GM04503 (cell line): ENCODE measurements around the gene MCOLN2.
"Not testable (repeated sequence)": the region's sequence is repeated elsewhere in the genome, so short reads cannot be mapped to it uniquely, and the experiment has no call there.

Experiments used
- DNase-seq: peaks from one replicate; pipeline ENCODE4 v3.0.0-alpha.2; 2012; ENCODE audit warnings: low read depth

The MCOLN2 gene

GRCh38 chr1:84996846-84997666 is at the start of gene MCOLN2:
MCOLN2 (minus strand) TSS chr1:84997113; CDS start chr1:84996872, 241 bp downstream.
- DNase-seq: no peak

- DNase-seq: no peak
These were observed 45.5 kb upstream of the MCOLN2 start for GRCh38 chr1:85042413-85042812.

GRCh38 chr1:85041793-85042192 is 44.9 kb upstream of the MCOLN2 start:
- no peak for DNase-seq

- DNase-seq: no peak
These were observed 36.3 kb upstream of the MCOLN2 start for GRCh38 chr1:85033221-85033620.

GRCh38 chr1:85030536-85030935 is 33.6 kb upstream of the MCOLN2 start:
- DNase-seq: no peak

- DNase-seq: no peak
These were observed 31.2 kb upstream of the MCOLN2 start for GRCh38 chr1:85028151-85028550.

- DNase-seq: no peak
These were observed 30.5 kb upstream of the MCOLN2 start for GRCh38 chr1:85027242-85027983.

GRCh38 chr1:85025940-85026339 is 29.0 kb upstream of the MCOLN2 start:
- no peak for DNase-seq

GRCh38 chr1:85024736-85025135 is 27.8 kb upstream of the MCOLN2 start:
- no peak for DNase-seq

GRCh38 chr1:85022700-85023099 is 25.8 kb upstream of the MCOLN2 start:
- no peak for DNase-seq

GRCh38 chr1:85019994-85020393 is 23.1 kb upstream of the MCOLN2 start:
- peak; percentile 78 for DNase-seq

- DNase-seq: no peak
These were observed 18.9 kb upstream of the MCOLN2 start for GRCh38 chr1:85015826-85016225.

GRCh38 chr1:85005641-85006040 is 8.7 kb upstream of the MCOLN2 start:
- not testable (repeated sequence) for DNase-seq

GRCh38 chr1:85001742-85002141 is 4.8 kb upstream of the MCOLN2 start:
- no peak for DNase-seq

GRCh38 chr1:84998642-84999280 is 1.8 kb upstream of the MCOLN2 start:
- DNase-seq: no peak

- DNase-seq: no peak
These were observed 1.0 kb upstream of the MCOLN2 start for GRCh38 chr1:84997667-84998600.

GRCh38 chr1:84995484-84996334 is 1.2 kb downstream of the MCOLN2 start:
- DNase-seq: no peak

- no peak for DNase-seq
These were observed 5.6 kb downstream of the MCOLN2 start for GRCh38 chr1:84991097-84991920.

GRCh38 chr1:84988588-84988987 is 8.3 kb downstream of the MCOLN2 start:
- no peak for DNase-seq

GRCh38 chr1:84986561-84986960 is 10.4 kb downstream of the MCOLN2 start:
- not testable (repeated sequence) for DNase-seq
